Measurements from ENCODE around the gene AKT3. TPM values are rescaled to one million over a fixed set of nuclear protein-coding genes. Genes with fewer than 3 reads are reported as not detected.

Gene AKT3
- total RNA-seq, 4 donors from 2014 or later = 8.5 to 16.0 (median 15.2) TPM

DNA sequence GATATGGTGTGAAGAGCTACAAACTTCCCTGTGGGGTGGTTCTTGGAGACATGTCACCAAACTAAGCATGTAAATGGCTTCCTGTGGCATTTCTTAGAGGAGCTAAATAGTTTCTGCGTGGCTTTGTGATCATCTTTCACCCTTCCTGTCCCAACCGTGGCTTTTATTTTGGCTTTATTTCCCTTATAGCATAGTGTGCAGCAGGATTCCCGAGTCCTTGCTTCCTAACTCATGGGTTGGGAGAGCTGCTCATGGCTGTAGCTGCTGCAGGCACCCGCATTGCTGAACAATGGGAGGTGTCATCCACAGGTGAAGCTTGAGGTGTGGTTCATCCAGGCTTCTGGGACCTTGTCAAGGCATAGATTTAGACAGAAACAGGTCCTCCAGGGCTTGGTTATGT is 402.2 kb downstream of the AKT3 start:
- no peak overlapping the region for H3K27ac ChIP-seq
- intact Hi-C loops (cut with DNase I; ENCODE audit: low total_unique reads) = no loop called here
- no peak for ATAC-seq

DNA sequence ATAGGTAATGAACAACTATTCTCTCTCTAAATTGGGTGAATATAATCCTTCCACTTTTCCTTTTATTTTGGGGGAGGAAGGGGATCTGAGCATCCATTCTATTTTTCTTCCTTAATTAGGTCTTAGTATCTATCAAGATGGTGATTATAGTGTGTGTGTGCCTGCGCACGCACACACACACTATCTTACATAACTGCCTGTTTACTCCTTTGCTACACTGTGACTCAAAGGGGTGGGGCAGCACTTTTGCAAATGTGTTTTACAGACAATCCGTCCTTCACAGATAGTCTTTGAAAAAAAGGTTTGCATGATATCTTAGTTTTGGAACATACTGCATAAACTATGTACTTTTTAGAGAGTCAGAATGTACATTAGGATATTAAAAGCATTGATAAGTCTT is 402.7 kb downstream of the AKT3 start:
- in situ Hi-C loops (cut with MboI; ENCODE audit: low sequenced_read_pairs in 4 of 4) (no loop called here), intact Hi-C loops (cut with DNase I; ENCODE audit: low total_unique reads) (no loop called here)

More for the DNA sequence above, 402.2 kb downstream of the AKT3 start:
- Histone ChIP-seq H3K4me3 (no peak overlapping the region), H3K36me3 (no peaks in the 10 kb centered on the region), H3K9me3 (no peaks in the 10 kb centered on the region), H3K4me1 (peaks cover 3 to 21% of the 10 kb centered on the region in 2 donors), H3K27me3 (no peaks in the 10 kb centered on the region)
- DNase-seq = no peak
- in situ Hi-C loops (cut with MboI; ENCODE audit: low sequenced_read_pairs in 4 of 4) = no loop called here
- TF ChIP-seq POLR2A (IDR thresholded peaks at IDR 0.05) = no peak
- TF ChIP-seq, protein P1, sequence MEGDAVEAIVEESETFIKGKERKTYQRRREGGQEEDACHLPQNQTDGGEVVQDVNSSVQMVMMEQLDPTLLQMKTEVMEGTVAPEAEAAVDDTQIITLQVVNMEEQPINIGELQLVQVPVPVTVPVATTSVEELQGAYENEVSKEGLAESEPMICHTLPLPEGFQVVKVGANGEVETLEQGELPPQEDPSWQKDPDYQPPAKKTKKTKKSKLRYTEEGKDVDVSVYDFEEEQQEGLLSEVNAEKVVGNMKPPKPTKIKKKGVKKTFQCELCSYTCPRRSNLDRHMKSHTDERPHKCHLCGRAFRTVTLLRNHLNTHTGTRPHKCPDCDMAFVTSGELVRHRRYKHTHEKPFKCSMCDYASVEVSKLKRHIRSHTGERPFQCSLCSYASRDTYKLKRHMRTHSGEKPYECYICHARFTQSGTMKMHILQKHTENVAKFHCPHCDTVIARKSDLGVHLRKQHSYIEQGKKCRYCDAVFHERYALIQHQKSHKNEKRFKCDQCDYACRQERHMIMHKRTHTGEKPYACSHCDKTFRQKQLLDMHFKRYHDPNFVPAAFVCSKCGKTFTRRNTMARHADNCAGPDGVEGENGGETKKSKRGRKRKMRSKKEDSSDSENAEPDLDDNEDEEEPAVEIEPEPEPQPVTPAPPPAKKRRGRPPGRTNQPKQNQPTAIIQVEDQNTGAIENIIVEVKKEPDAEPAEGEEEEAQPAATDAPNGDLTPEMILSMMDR (IDR thresholded peaks at IDR 0.05 in 4 of 5, conservative IDR thresholded peaks at IDR 0.05 in 1 of 5) = no peak

DNA sequence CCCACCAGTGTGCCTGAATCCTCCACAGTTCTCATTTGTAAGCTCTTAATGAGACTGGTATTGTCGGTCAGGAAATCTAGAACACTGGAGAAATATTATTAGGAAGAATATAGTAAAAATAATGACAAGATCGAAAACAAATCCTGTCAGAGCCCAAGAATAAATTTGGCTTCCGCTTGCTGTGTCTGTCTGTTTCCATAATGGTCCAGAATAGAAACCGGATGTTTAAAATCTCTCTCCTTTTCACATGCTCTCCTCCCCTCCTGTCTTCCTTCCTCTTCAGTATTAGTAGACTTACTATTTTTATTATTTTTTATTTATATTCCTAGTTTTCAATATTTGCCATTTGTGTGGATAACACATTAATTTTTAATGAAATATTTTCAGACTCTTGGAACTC is 406.5 kb downstream of the AKT3 start:
- no peak for ATAC-seq
- Histone ChIP-seq H3K4me1 (peaks cover 3 to 27% of the 10 kb centered on the region in 2 donors), H3K36me3 (no peaks in the 10 kb centered on the region), H3K27ac (no peak overlapping the region), H3K27me3 (no peaks in the 10 kb centered on the region), H3K9me3 (no peaks in the 10 kb centered on the region), H3K4me3 (no peak overlapping the region)
- intact Hi-C loops (cut with DNase I; ENCODE audit: low total_unique reads) = no loop called here
- no peak for DNase-seq
- TF ChIP-seq, protein P1 (IDR thresholded peaks at IDR 0.05 in 4 of 5, conservative IDR thresholded peaks at IDR 0.05 in 1 of 5) = no peak
- no peak for TF ChIP-seq POLR2A (IDR thresholded peaks at IDR 0.05)
- in situ Hi-C loops (cut with MboI; ENCODE audit: low sequenced_read_pairs in 4 of 4) = no loop called here

More for the DNA sequence above, 402.7 kb downstream of the AKT3 start:
- peak in 1 of 2 donors; percentile 29 for DNase-seq
- Histone ChIP-seq H3K36me3 (no peaks in the 10 kb centered on the region), H3K9me3 (no peaks in the 10 kb centered on the region), H3K4me3 (no peak overlapping the region), H3K27me3 (no peaks in the 10 kb centered on the region), H3K27ac (no peak overlapping the region), H3K4me1 (peaks cover 3 to 25% of the 10 kb centered on the region in 2 donors)
- ATAC-seq = peak; percentile 69 to 70
- no peak for TF ChIP-seq POLR2A (IDR thresholded peaks at IDR 0.05)
- TF ChIP-seq, protein P1 (IDR thresholded peaks at IDR 0.05 in 4 of 5, conservative IDR thresholded peaks at IDR 0.05 in 1 of 5) = no peak

DNA sequence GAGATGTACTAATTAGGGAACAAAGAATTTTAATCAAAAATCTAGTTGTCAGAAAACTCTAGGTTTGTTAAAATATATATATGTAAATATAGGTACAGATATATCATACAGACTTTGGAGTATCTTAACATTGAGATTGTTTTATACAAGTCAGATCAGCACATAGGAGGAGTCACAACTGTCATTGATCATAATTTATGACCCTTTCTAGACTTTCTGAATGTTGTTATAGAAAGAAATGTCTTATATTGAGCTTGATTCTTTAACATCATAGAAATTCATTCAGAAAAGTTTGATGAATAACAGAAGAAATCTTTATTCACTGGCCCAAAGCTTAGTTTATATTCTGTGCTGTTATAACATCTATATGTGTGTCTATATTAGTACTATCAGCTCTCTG is 408.4 kb downstream of the AKT3 start:
- DNase-seq (no peak), ATAC-seq (no peak)
- H3K4me3 ChIP-seq = no peak overlapping the region
- no peak for TF ChIP-seq POLR2A (IDR thresholded peaks at IDR 0.05)
- TF ChIP-seq, protein P1 (IDR thresholded peaks at IDR 0.05 in 4 of 5, conservative IDR thresholded peaks at IDR 0.05 in 1 of 5) = no peak
- H3K9me3 ChIP-seq = no peaks in the 10 kb centered on the region
- H3K4me1 ChIP-seq = peaks cover 0 to 17% of the 10 kb centered on the region in 2 donors
- no peaks in the 10 kb centered on the region for H3K36me3 ChIP-seq
- in situ Hi-C loops (cut with MboI; ENCODE audit: low sequenced_read_pairs in 4 of 4) (no loop called here), intact Hi-C loops (cut with DNase I; ENCODE audit: low total_unique reads) (no loop called here)
- H3K27ac ChIP-seq = no peak overlapping the region
- no peaks in the 10 kb centered on the region for H3K27me3 ChIP-seq

DNA sequence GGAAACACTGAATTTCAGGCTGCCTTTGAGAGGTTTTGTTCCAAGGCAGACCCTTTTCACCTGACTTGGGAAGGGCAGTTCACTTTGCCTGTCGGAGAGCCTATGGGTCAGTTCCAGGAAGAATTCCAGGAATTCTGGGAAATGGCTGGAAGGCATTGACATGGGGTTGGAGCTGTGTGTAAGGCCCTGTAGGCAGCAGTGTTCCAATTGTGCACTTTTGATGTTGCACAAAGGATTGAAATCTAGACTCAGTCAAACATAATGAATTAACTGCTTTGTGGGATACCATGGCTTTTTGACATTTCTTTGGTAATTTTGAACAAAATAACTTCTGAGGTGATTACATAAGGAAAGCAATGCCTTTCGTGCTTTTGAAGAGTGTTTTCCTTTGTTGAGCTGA is 409.6 kb downstream of the AKT3 start:
- TF ChIP-seq POLR2A (IDR thresholded peaks at IDR 0.05) = no peak
- TF ChIP-seq, protein P1 (IDR thresholded peaks at IDR 0.05 in 4 of 5, conservative IDR thresholded peaks at IDR 0.05 in 1 of 5) = no peak
- H3K4me1 ChIP-seq = peaks cover 0 to 17% of the 10 kb centered on the region in 2 donors
- intact Hi-C loops (cut with DNase I; ENCODE audit: low total_unique reads) (no loop called here), in situ Hi-C loops (cut with MboI; ENCODE audit: low sequenced_read_pairs in 4 of 4) (no loop called here)
- DNase-seq = no peak
- H3K36me3 ChIP-seq = no peaks in the 10 kb centered on the region
- no peaks in the 10 kb centered on the region for H3K27me3 ChIP-seq
- H3K9me3 ChIP-seq = no peaks in the 10 kb centered on the region
- no peak for ATAC-seq
- H3K27ac ChIP-seq = no peak overlapping the region
- H3K4me3 ChIP-seq = no peak overlapping the region

Measured in gastrocnemius medialis (tissue), 4 donors.